ENCODE data around the gene ZNF385B.

The ZNF385B gene

DNA sequence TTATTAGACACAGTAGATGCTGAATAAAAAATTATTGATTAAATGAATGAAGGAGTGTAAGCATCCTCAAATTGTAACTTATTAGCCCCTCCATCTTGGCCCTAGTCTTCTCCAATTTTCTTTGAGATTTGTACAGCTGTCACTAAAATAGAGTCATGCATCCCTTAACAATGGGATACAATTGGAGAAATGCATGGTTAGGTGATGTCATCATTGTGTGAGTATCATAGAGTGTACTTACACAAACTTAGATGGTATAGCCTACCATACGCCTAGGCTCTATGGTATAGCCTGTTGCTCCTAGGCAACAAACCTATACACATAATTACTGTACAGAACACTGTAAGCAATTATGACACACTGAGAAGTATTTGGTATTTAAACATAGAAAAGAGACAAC is 38.3 kb upstream of the ZNF385B start:
- no peak for TF ChIP-seq FOXP2 (optimal IDR thresholded peaks at IDR 0.05; ENCODE audit: borderline replicate concordance, extremely low read depth, extremely low read length, insufficient read depth)
- TF ChIP-seq, protein P1, sequence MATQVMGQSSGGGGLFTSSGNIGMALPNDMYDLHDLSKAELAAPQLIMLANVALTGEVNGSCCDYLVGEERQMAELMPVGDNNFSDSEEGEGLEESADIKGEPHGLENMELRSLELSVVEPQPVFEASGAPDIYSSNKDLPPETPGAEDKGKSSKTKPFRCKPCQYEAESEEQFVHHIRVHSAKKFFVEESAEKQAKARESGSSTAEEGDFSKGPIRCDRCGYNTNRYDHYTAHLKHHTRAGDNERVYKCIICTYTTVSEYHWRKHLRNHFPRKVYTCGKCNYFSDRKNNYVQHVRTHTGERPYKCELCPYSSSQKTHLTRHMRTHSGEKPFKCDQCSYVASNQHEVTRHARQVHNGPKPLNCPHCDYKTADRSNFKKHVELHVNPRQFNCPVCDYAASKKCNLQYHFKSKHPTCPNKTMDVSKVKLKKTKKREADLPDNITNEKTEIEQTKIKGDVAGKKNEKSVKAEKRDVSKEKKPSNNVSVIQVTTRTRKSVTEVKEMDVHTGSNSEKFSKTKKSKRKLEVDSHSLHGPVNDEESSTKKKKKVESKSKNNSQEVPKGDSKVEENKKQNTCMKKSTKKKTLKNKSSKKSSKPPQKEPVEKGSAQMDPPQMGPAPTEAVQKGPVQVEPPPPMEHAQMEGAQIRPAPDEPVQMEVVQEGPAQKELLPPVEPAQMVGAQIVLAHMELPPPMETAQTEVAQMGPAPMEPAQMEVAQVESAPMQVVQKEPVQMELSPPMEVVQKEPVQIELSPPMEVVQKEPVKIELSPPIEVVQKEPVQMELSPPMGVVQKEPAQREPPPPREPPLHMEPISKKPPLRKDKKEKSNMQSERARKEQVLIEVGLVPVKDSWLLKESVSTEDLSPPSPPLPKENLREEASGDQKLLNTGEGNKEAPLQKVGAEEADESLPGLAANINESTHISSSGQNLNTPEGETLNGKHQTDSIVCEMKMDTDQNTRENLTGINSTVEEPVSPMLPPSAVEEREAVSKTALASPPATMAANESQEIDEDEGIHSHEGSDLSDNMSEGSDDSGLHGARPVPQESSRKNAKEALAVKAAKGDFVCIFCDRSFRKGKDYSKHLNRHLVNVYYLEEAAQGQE (IDR thresholded peaks at IDR 0.05; ENCODE audit: insufficient read depth in 1 of 2, low read depth in 2 of 2, low read length in 2 of 2) = no peak

DNA sequence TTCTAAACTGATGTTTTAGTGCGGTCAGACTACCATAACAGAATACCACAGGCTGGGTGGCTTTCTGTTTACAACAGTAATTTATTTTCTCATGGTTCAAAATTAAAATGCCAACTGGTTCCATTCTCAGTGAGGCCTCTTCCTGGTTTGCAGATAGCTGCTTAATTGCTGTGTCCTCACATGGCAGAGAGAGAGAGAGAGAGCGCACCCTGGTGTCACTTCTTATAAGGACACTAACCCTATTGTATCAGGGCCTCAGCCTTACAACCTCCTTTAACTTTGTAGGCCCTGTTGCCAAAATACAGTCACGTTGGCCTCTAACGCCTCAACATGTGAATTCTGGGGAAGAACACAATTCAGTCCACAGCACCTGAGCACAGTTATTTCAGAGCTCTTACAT is 37.5 kb upstream of the ZNF385B start:
- TF ChIP-seq, protein P1 (IDR thresholded peaks at IDR 0.05; ENCODE audit: insufficient read depth in 1 of 2, low read depth in 2 of 2, low read length in 2 of 2) = no peak
- TF ChIP-seq TAF1 (IDR thresholded peaks at IDR 0.05; ENCODE audit: borderline replicate concordance, insufficient read depth, low read length) (no peak), SIN3A (IDR thresholded peaks at IDR 0.05; ENCODE audit: borderline replicate concordance, insufficient read depth, low read length) (no peak), POLR2AphosphoS5 (IDR thresholded peaks at IDR 0.05; ENCODE audit: low read depth, low read length) (no peak), FOXP2 (optimal IDR thresholded peaks at IDR 0.05; ENCODE audit: borderline replicate concordance, extremely low read depth, extremely low read length, insufficient read depth) (no peak)

- TF ChIP-seq FOXP2 (optimal IDR thresholded peaks at IDR 0.05; ENCODE audit: borderline replicate concordance, extremely low read depth, extremely low read length, insufficient read depth) (no peak), SIN3A (IDR thresholded peaks at IDR 0.05; ENCODE audit: borderline replicate concordance, insufficient read depth, low read length) (no peak), POLR2AphosphoS5 (IDR thresholded peaks at IDR 0.05; ENCODE audit: low read depth, low read length) (no peak), TAF1 (IDR thresholded peaks at IDR 0.05; ENCODE audit: borderline replicate concordance, insufficient read depth, low read length) (no peak)
- TF ChIP-seq, protein P1 (IDR thresholded peaks at IDR 0.05; ENCODE audit: insufficient read depth in 1 of 2, low read depth in 2 of 2, low read length in 2 of 2) = no peak
Observed at GRCh38 chr2:179893616-179894015, 32.2 kb upstream of the ZNF385B start.

DNA sequence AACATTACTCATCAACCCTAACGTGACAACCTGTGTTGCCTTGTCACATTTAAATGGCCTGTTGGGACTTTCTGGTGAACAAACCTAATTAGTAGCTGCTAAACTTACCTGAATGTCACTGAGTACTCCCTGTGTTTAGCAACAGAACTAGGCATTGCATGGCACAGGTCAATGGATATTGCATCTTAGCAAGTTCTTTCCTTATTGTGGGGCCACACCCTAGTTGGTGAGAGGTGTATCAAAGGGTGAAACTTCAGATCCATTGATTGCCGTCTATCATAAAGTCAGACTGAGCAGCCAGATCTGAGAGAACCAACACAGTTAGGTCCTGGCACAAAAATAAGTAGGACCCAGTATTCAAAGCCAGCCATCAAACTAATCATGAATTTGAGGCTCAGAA is 29.8 kb upstream of the ZNF385B start:
- TF ChIP-seq SIN3A (IDR thresholded peaks at IDR 0.05; ENCODE audit: borderline replicate concordance, insufficient read depth, low read length) (no peak), FOXP2 (optimal IDR thresholded peaks at IDR 0.05; ENCODE audit: borderline replicate concordance, extremely low read depth, extremely low read length, insufficient read depth) (no peak), TAF1 (IDR thresholded peaks at IDR 0.05; ENCODE audit: borderline replicate concordance, insufficient read depth, low read length) (no peak), POLR2AphosphoS5 (IDR thresholded peaks at IDR 0.05; ENCODE audit: low read depth, low read length) (no peak)
- TF ChIP-seq, protein P1 (IDR thresholded peaks at IDR 0.05; ENCODE audit: insufficient read depth in 1 of 2, low read depth in 2 of 2, low read length in 2 of 2) = no peak

DNA sequence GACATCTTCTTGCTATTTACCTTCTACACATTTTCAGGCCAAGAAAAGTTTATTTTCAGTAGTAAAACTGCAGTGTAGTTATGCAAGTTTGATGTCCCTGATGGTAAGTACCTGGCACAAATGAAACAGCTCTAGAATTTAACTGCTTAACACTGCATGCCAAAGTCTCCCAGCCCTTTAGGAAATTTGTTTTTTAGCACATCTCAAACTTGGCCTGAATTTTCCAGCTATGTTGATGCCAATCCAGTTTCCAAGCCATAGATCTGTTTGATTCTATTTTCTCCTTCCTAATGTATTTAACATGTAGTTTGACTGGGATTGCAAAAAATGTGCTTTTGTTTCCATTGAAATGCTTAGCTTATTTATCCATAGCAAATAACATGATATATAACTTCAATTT is 29.3 kb upstream of the ZNF385B start:
- TF ChIP-seq FOXP2 (optimal IDR thresholded peaks at IDR 0.05; ENCODE audit: borderline replicate concordance, extremely low read depth, extremely low read length, insufficient read depth) (no peak), SIN3A (IDR thresholded peaks at IDR 0.05; ENCODE audit: borderline replicate concordance, insufficient read depth, low read length) (no peak), TAF1 (IDR thresholded peaks at IDR 0.05; ENCODE audit: borderline replicate concordance, insufficient read depth, low read length) (no peak), POLR2AphosphoS5 (IDR thresholded peaks at IDR 0.05; ENCODE audit: low read depth, low read length) (no peak)
- TF ChIP-seq, protein P1 (IDR thresholded peaks at IDR 0.05; ENCODE audit: insufficient read depth in 1 of 2, low read depth in 2 of 2, low read length in 2 of 2) = no peak
